CD14-positive monocyte (primary cell): Measurements from ENCODE around the gene SERPINE1. TPM values are rescaled to one million over a fixed set of nuclear protein-coding genes. Genes with fewer than 3 reads are reported as not detected.

Experiments used
- DNase-seq, 3 donors: peaks; one replicate each; pipeline ENCODE4 v3.0.0-alpha.2; 2011 to 2022
- H2AFZ ChIP-seq: 2 replicates; pipeline ENCODE4 v1.6.0; 2012; ENCODE audit warnings: mild to moderate bottlenecking, low read depth, low read length, inconsistent platforms; ENCODE audit not compliant: insufficient read depth, poor library complexity, severe bottlenecking
- H3K27ac ChIP-seq, 2 donors: 1 replicate in 1 of 2; 2 replicates in 1 of 2; pipeline ENCODE4 v1.5.1; 2012 to 2013; ENCODE audit warnings: low read length in 2 of 2, control low read depth in 1 of 2, inconsistent platforms in 1 of 2, low read depth in 1 of 2, mild to moderate bottlenecking in 1 of 2
- H3K27me3 ChIP-seq, 2 donors: one replicate each; pipeline versions ENCODE4 v1.6.0 to v1.6.1; 2011 to 2013; ENCODE audit warnings: low read length in 2 of 2; ENCODE audit not compliant: control insufficient read depth in 2 of 2, insufficient read depth in 2 of 2
- H3K36me3 ChIP-seq, 2 donors: replicated peaks in 1 of 2; 1 replicate in 1 of 2; 2 replicates in 1 of 2; pipeline versions ENCODE4 v1.5.1 to v1.6.1; 2012 to 2013; ENCODE audit warnings: low read length in 2 of 2, control low read depth in 1 of 2, inconsistent platforms in 1 of 2, mild to moderate bottlenecking in 1 of 2; ENCODE audit not compliant: insufficient read depth in 2 of 2, control insufficient read depth in 1 of 2
- H3K4me1 ChIP-seq, 2 donors: 1 replicate in 1 of 2; 2 replicates in 1 of 2; pipeline versions ENCODE4 v1.5.1 to v1.6.1; 2012 to 2013; ENCODE audit warnings: low read length in 2 of 2, control low read depth in 1 of 2, inconsistent platforms in 1 of 2, mild to moderate bottlenecking in 1 of 2, moderate library complexity in 1 of 2; ENCODE audit not compliant: insufficient read depth in 2 of 2, control insufficient read depth in 1 of 2
- H3K4me2 ChIP-seq: replicated peaks from 2 replicates; pipeline ENCODE3; 2012; ENCODE audit warnings: low read length, moderate library complexity, mild to moderate bottlenecking; ENCODE audit not compliant: poor library complexity, severe bottlenecking; ENCODE audit errors: extremely low read depth
- H3K4me3 ChIP-seq, 3 experiments: fragments of 200-600 bp in 1 of 3; sonication (generic) in 1 of 3; replicated peaks in 1 of 3; 1 replicate in 2 of 3; 2 replicates in 1 of 3; pipeline ENCODE4 v1.5.1; 2011 to 2013; ENCODE audit warnings: low read length in 3 of 3, mild to moderate bottlenecking in 3 of 3, control low read depth in 2 of 3, low read depth in 2 of 3, inconsistent platforms in 1 of 3, moderate library complexity in 1 of 3
- H3K79me2 ChIP-seq: 2 replicates; pipeline ENCODE4 v1.6.0; 2012; ENCODE audit warnings: mild to moderate bottlenecking, control low read depth, inconsistent platforms, low read length, moderate library complexity; ENCODE audit not compliant: insufficient read depth
- H3K9ac ChIP-seq: 2 replicates; pipeline ENCODE4 v1.6.0; 2017; ENCODE audit warnings: low read length, mild to moderate bottlenecking; ENCODE audit not compliant: insufficient read depth, poor library complexity, severe bottlenecking
- H3K9me3 ChIP-seq, 2 donors: replicated peaks in 1 of 2; 1 replicate in 1 of 2; 2 replicates in 1 of 2; pipeline versions ENCODE4 v1.5.1 to v1.6.1; 2012 to 2013; ENCODE audit warnings: low read length in 2 of 2, control low read depth in 1 of 2; ENCODE audit not compliant: control insufficient read depth in 1 of 2, insufficient read depth in 1 of 2
- H4K20me1 ChIP-seq: 2 replicates; pipeline ENCODE4 v1.6.0; 2012; ENCODE audit warnings: mild to moderate bottlenecking, low read length, control low read depth, moderate library complexity; ENCODE audit not compliant: insufficient read depth
- H3K27ac Mint-ChIP-seq, 7 donors: one replicate each; pipeline ENCODE4 v1.8.0; 2020; ENCODE audit warnings: mild to moderate bottlenecking in 7 of 7, mixed read lengths in 7 of 7, moderate library complexity in 6 of 7, inconsistent platforms in 2 of 7
- H3K27me3 Mint-ChIP-seq, 3 donors: one replicate each; pipeline ENCODE4 v1.8.0; 2021 to 2022; ENCODE audit warnings: low read depth in 3 of 3, mild to moderate bottlenecking in 3 of 3, mixed read lengths in 3 of 3, moderate library complexity in 3 of 3, inconsistent platforms in 1 of 3
- H3K36me3 Mint-ChIP-seq, 2 donors: one replicate each; pipeline ENCODE4 v1.8.0; 2020; ENCODE audit warnings: mixed read lengths in 2 of 2, inconsistent platforms in 1 of 2, mild to moderate bottlenecking in 1 of 2
- H3K4me1 Mint-ChIP-seq: one replicate; pipeline ENCODE4 v1.8.0; 2020; ENCODE audit warnings: mild to moderate bottlenecking, mixed read lengths
- H3K4me3 Mint-ChIP-seq, 2 donors: one replicate each; pipeline ENCODE4 v1.8.0; 2020; ENCODE audit warnings: mild to moderate bottlenecking in 2 of 2, mixed read lengths in 2 of 2, moderate library complexity in 1 of 2
- H3K9me3 Mint-ChIP-seq, 7 donors: one replicate each; pipeline ENCODE4 v1.8.0; 2020 to 2022; ENCODE audit warnings: mixed read lengths in 7 of 7, mild to moderate bottlenecking in 6 of 7, moderate library complexity in 6 of 7, inconsistent platforms in 2 of 7
- CTCF ChIP-seq: fragments of 200-600 bp; IDR thresholded peaks from one replicate; pipeline ENCODE4 v1.8.0; 2022; ENCODE audit warnings: antibody characterized with exemption, mild to moderate bottlenecking
- WGBS: methylation state at CpG from one replicate; pipeline ENCODE4 v1.1.5; 2013; ENCODE audit warnings: missing lambda C conversion rate; ENCODE audit not compliant: insufficient coverage; 5-methylcytosine and 5-hydroxymethylcytosine counted together
- intact Hi-C, 2 donors: fragments of 100-400 bp; cut with micrococcal nuclease; formaldehyde crosslinking; loops; one replicate each; pipeline versions ENCODE4 v1.15.0 to v1.15.1; 2023
- polyA plus RNA-seq, 3 donors: library from polyadenylated mRNA; depleted of rRNA in 1 of 3; unstranded in 2 of 3; stranded (reverse) in 1 of 3; fragments of 300-500 nt in 2 of 3; fragments of >200 nt in 1 of 3; fragmentation: Illumina TruSeq in 2 of 3; gene quantifications; 1 replicate in 2 of 3; 2 replicates in 1 of 3; pipeline ENCODE4 v1.2.3, GENCODE V29; 2012 to 2021

Gene SERPINE1
- polyA plus RNA-seq, 3 donors = 0.07 to 0.21 (median 0.16) TPM

- Histone ChIP-seq H3K79me2 (peaks cover 21% of the 10 kb centered on the region), H3K27ac (no peak overlapping the region), H3K4me3 (no peak overlapping the region), H2AFZ (no peak overlapping the region), H3K4me1 (no peaks in the 10 kb centered on the region), H3K9me3 (no peaks in the 10 kb centered on the region), H3K27me3 (no peaks in the 10 kb centered on the region), H3K4me2 (no peak overlapping the region), H3K9ac (no peak overlapping the region), H3K36me3 (peaks cover 12 to 23% of the 10 kb centered on the region in 2 donors), H4K20me1 (peaks cover 65% of the 10 kb centered on the region)
- intact Hi-C loops = no loop called here
- Mint-ChIP-seq H3K4me1 (peaks cover 4% of the 10 kb centered on the region), H3K9me3 (peaks cover 0 to 5% (median 0%) of the 10 kb centered on the region in 7 donors), H3K4me3 (no peak overlapping the region), H3K27ac (no peak overlapping the region), H3K27me3 (peaks cover 2 to 4% (median 4%) of the 10 kb centered on the region in 3 donors), H3K36me3 (peaks cover 29 to 31% of the 10 kb centered on the region in 2 donors)
- no CpG with 5 or more reads among the region's 4 CpGs for WGBS
- no peak for TF ChIP-seq CTCF
- DNase-seq = no peak
Measured at GRCh38 chr7:101093906-101094305, 33.0 kb upstream of the SERPINE1 start.

GRCh38 chr7:101094376-101094775 is 32.5 kb upstream of the SERPINE1 start:
- peaks cover 4 to 5% (median 4%) of the 10 kb centered on the region in 3 donors for H3K27me3 Mint-ChIP-seq
- H3K4me3 ChIP-seq = no peak overlapping the region
- no peak overlapping the region for H3K27ac Mint-ChIP-seq
- peaks cover 17% of the 10 kb centered on the region for H3K79me2 ChIP-seq
- peaks cover 60% of the 10 kb centered on the region for H4K20me1 ChIP-seq
- no peak overlapping the region for H3K9ac ChIP-seq
- TF ChIP-seq CTCF = no peak
- intact Hi-C loops = no loop called here
- no peak overlapping the region for H3K27ac ChIP-seq
- peaks cover 0 to 5% (median 0%) of the 10 kb centered on the region in 7 donors for H3K9me3 Mint-ChIP-seq
- no peaks in the 10 kb centered on the region for H3K27me3 ChIP-seq
- H3K4me3 Mint-ChIP-seq = no peak overlapping the region
- peaks cover 5% of the 10 kb centered on the region for H3K4me1 Mint-ChIP-seq
- no peak overlapping the region for H2AFZ ChIP-seq
- H3K4me1 ChIP-seq = no peaks in the 10 kb centered on the region
- no peaks in the 10 kb centered on the region for H3K9me3 ChIP-seq
- no peak overlapping the region for H3K4me2 ChIP-seq
- DNase-seq = no peak
- H3K36me3 Mint-ChIP-seq = peaks cover 25 to 26% of the 10 kb centered on the region in 2 donors
- H3K36me3 ChIP-seq = peaks cover 8 to 18% of the 10 kb centered on the region in 2 donors
- WGBS = 94% methylated on average over 2 of the region's 9 CpGs
